HepG2 (cell line): ENCODE measurements around the gene IFT122. TPM values are rescaled to one million over a fixed set of nuclear protein-coding genes. Genes with fewer than 3 reads are reported as not detected.

Source experiments
- EHMT2 ChIP-seq: fragments of 200-600 bp; sonication (generic); IDR thresholded peaks from 2 replicates; pipeline ENCODE4 v1.7.0; 2017; ENCODE audit warnings: antibody characterized with exemption, low read depth, low read length, borderline replicate concordance
- FOXO4 ChIP-seq: sonication (generic); formaldehyde crosslinking; conservative IDR thresholded peaks from 2 replicates; pipeline ENCODE4 v1.8.1; 2023; ENCODE audit warnings: missing genetic modification reagents
- SRSF4 ChIP-seq: fragments of 200-400 bp; formaldehyde crosslinking; IDR thresholded peaks from one replicate; pipeline ENCODE4 v1.6.1; 2018; ENCODE audit warnings: mild to moderate bottlenecking, low read depth, low read length, moderate library complexity; ENCODE audit not compliant: poor library complexity, severe bottlenecking
- YEATS4 ChIP-seq: sonication (generic); formaldehyde crosslinking; IDR thresholded peaks from 2 replicates; pipeline ENCODE4 v1.4.0; 2020; ENCODE audit warnings: missing genetic modification reagents, borderline replicate concordance
- ZFP36L1 ChIP-seq: sonication (generic); formaldehyde crosslinking; IDR thresholded peaks from 2 replicates; pipeline ENCODE4 v1.8.0; 2022; ENCODE audit warnings: mild to moderate bottlenecking, missing genetic modification reagents, moderate library complexity
- ZNF282 ChIP-seq: fragments of 450-650 bp; IDR thresholded peaks from 2 replicates; pipeline ENCODE4 v1.6.1; 2018; ENCODE audit not compliant: partially characterized antibody
- ZNF329 ChIP-seq: sonication (generic); formaldehyde crosslinking; IDR thresholded peaks from 2 replicates; pipeline ENCODE4 v1.9.0; 2021; ENCODE audit warnings: low read depth, mild to moderate bottlenecking, missing genetic modification reagents
- ZNF432 ChIP-seq: sonication (generic); formaldehyde crosslinking; IDR thresholded peaks from 2 replicates; pipeline ENCODE4 v1.5.0; 2020; ENCODE audit warnings: missing genetic modification reagents, mild to moderate bottlenecking, borderline replicate concordance
- polyA plus RNA-seq, 8 experiments: library from polyadenylated mRNA; depleted of rRNA in 3 of 8; stranded (reverse) in 7 of 8; unstranded in 1 of 8; fragments of >200 nt; fragmentation: Illumina TruSeq in 4 of 8; extraction: Trizol in 4 of 8; gene quantifications; 2 replicates each; pipeline versions ENCODE4 v1.2.1 to v1.2.3, GENCODE V29; 2011 to 2016; ENCODE audit warnings: low read depth in 4 of 8, missing spikeins in 1 of 8, mixed read lengths in 1 of 8; ENCODE audit not compliant: insufficient read depth in 1 of 8
- total RNA-seq, 5 experiments: library from RNA; depleted of rRNA; stranded (reverse); fragments of >200 nt; fragmentation: Illumina TruSeq; extraction: Trizol; gene quantifications; 2 replicates each; pipeline ENCODE4 v1.2.3, GENCODE V29; 2016; ENCODE audit warnings: low read depth in 1 of 5
- TF ChIP-seq, protein P1 (sequence below): IDR thresholded peaks from 2 replicates; pipeline ENCODE4 v1.6.1; 2016; ENCODE audit warnings: missing compliant biosample characterization, missing genetic modification reagents, borderline replicate concordance
- TF ChIP-seq, protein P2 (sequence below): sonication (generic); formaldehyde crosslinking; IDR thresholded peaks from 2 replicates; pipeline ENCODE4 v1.4.0; 2020; ENCODE audit warnings: mild to moderate bottlenecking, low read depth, missing genetic modification reagents

Gene IFT122
- total and polyA plus RNA-seq, 2 of the 13 experiments (the other 11 are each of a cell fraction or from before 2014, with no cell fraction given), result 10.1 to 10.3 TPM

DNA sequence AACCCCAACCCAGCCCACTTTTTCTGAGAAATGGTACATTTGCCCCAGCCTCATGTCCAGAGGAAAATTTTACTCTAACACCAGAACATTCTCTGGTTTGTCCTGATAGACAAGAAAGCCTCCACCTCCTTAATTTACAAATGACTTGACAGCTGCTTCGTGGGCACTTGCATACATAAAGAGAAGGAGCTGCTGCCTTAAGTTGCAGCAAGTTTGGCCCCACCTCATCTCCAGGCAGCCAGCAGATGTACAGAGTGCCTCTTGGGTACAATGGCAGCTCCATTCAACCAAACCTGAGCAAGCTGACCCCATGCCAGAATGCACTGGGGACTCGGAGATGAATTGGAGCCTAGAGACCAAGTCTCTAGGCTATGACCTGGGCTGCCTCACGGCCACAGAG, 96.8 kb downstream of the IFT122 start (continued):
- TF ChIP-seq, protein P1, sequence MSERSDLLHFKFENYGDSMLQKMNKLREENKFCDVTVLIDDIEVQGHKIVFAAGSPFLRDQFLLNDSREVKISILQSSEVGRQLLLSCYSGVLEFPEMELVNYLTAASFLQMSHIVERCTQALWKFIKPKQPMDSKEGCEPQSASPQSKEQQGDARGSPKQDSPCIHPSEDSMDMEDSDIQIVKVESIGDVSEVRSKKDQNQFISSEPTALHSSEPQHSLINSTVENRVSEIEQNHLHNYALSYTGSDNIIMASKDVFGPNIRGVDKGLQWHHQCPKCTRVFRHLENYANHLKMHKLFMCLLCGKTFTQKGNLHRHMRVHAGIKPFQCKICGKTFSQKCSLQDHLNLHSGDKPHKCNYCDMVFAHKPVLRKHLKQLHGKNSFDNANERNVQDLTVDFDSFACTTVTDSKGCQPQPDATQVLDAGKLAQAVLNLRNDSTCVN, result no peak
- no peak for TF ChIP-seq YEATS4 (CRISPR knock-in tag)
- no peak for TF ChIP-seq SRSF4
- no peak for TF ChIP-seq ZNF432 (CRISPR knock-in tag)
- no peak for TF ChIP-seq FOXO4 (CRISPR knock-in tag)
- TF ChIP-seq ZFP36L1, result no peak
- no peak for TF ChIP-seq ZNF282
- TF ChIP-seq ZNF329, result no peak
- TF ChIP-seq, protein P2, sequence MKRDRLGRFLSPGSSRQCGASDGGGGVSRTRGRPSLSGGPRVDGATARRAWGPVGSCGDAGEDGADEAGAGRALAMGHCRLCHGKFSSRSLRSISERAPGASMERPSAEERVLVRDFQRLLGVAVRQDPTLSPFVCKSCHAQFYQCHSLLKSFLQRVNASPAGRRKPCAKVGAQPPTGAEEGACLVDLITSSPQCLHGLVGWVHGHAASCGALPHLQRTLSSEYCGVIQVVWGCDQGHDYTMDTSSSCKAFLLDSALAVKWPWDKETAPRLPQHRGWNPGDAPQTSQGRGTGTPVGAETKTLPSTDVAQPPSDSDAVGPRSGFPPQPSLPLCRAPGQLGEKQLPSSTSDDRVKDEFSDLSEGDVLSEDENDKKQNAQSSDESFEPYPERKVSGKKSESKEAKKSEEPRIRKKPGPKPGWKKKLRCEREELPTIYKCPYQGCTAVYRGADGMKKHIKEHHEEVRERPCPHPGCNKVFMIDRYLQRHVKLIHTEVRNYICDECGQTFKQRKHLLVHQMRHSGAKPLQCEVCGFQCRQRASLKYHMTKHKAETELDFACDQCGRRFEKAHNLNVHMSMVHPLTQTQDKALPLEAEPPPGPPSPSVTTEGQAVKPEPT (CRISPR knock-in tag), result no peak
- TF ChIP-seq EHMT2, result no peak
